ENCODE results near the gene GTF2F2.
"Not testable (repeated sequence)": the region's sequence is repeated elsewhere in the genome, so short reads cannot be mapped to it uniquely, and the experiment has no call there.

The GTF2F2 gene

DNA sequence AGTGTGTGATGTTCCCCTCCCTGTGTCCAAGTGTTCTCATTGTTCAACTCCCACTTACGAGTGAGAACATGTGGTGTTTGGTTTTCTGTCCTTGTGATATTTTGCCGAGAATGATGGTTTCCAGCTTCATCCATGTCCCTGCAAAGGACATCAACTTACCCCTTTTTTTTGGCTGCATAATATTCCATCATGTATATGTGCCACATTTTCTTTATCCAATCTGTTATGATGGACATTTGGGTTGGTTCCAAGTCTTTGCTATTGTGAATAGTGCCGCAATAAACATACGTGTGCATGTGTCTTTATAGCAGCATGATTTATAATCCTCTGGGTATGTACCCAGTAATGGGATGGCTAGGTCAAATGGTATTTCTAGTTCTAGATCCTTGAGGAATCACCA is 68.8 kb downstream of the GTF2F2 start:
- not testable (repeated sequence) for H3K4me1 Mint-ChIP-seq, H3K4me3 Mint-ChIP-seq, H3K27ac Mint-ChIP-seq, H3K27me3 Mint-ChIP-seq, H3K9me3 Mint-ChIP-seq
- peaks cover 14% of the 10 kb centered on the region for H3K36me3 Mint-ChIP-seq

- H3K4me1 Mint-ChIP-seq, H3K4me3 Mint-ChIP-seq, H3K27ac Mint-ChIP-seq, H3K9me3 Mint-ChIP-seq, H3K27me3 Mint-ChIP-seq: not testable (repeated sequence)
- peaks cover 14% of the 10 kb centered on the region for H3K36me3 Mint-ChIP-seq
These were observed 69.2 kb downstream of the GTF2F2 start for GRCh38 chr13:45189511-45189910.

GRCh38 chr13:45191874-45192273 is 71.6 kb downstream of the GTF2F2 start:
- peaks cover 14% of the 10 kb centered on the region for H3K4me1 Mint-ChIP-seq
- H3K36me3 Mint-ChIP-seq: peaks cover 17% of the 10 kb centered on the region
- H3K27ac Mint-ChIP-seq: no peak overlapping the region
- no peak overlapping the region for H3K4me3 Mint-ChIP-seq
- no peaks in the 10 kb centered on the region for H3K9me3 Mint-ChIP-seq
- no peaks in the 10 kb centered on the region for H3K27me3 Mint-ChIP-seq

GRCh38 chr13:45194081-45194939 is 74.0 kb downstream of the GTF2F2 start:
- Mint-ChIP-seq H3K27ac (no peak overlapping the region), H3K27me3 (no peaks in the 10 kb centered on the region), H3K36me3 (peaks cover 10% of the 10 kb centered on the region), H3K9me3 (no peaks in the 10 kb centered on the region), H3K4me3 (no peak overlapping the region), H3K4me1 (peaks cover 15% of the 10 kb centered on the region)

GRCh38 chr13:45195421-45195820 is 75.1 kb downstream of the GTF2F2 start:
- H3K27ac Mint-ChIP-seq: no peak overlapping the region
- peaks cover 12% of the 10 kb centered on the region for H3K36me3 Mint-ChIP-seq
- H3K4me1 Mint-ChIP-seq: peaks cover 20% of the 10 kb centered on the region
- no peaks in the 10 kb centered on the region for H3K9me3 Mint-ChIP-seq
- H3K27me3 Mint-ChIP-seq: no peaks in the 10 kb centered on the region
- H3K4me3 Mint-ChIP-seq: no peak overlapping the region

- no peak overlapping the region for H3K27ac Mint-ChIP-seq
- no peaks in the 10 kb centered on the region for H3K9me3 Mint-ChIP-seq
- peaks cover 20% of the 10 kb centered on the region for H3K4me1 Mint-ChIP-seq
- H3K4me3 Mint-ChIP-seq: no peak overlapping the region
- H3K36me3 Mint-ChIP-seq: peaks cover 16% of the 10 kb centered on the region
- H3K27me3 Mint-ChIP-seq: no peaks in the 10 kb centered on the region
These were observed 75.8 kb downstream of the GTF2F2 start for GRCh38 chr13:45196096-45196495.

GRCh38 chr13:45196622-45197021 is 76.3 kb downstream of the GTF2F2 start:
- H3K27me3 Mint-ChIP-seq: no peaks in the 10 kb centered on the region
- no peak overlapping the region for H3K4me3 Mint-ChIP-seq
- peaks cover 20% of the 10 kb centered on the region for H3K4me1 Mint-ChIP-seq
- H3K9me3 Mint-ChIP-seq: no peaks in the 10 kb centered on the region
- no peak overlapping the region for H3K27ac Mint-ChIP-seq
- peaks cover 18% of the 10 kb centered on the region for H3K36me3 Mint-ChIP-seq

DNA sequence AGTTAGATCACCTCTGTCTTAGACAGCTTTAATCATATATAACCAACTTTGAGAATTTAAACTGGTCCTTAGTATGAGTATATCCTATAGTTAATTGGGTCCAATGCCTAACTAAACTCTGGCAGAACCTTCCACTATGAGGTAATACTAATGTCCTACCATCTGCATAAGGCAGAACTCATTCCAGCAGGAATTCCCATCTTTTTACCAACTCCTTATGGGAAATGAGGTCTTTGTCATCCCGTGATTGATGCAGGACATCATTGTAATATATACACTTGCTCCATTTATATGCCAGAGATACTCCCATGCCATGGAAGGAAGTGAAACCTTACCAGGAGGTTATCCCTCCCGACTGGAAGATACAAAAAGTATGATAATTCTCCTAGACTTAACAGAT is 77.7 kb downstream of the GTF2F2 start:
- peaks cover 19% of the 10 kb centered on the region for H3K36me3 Mint-ChIP-seq
- H3K27me3 Mint-ChIP-seq: no peaks in the 10 kb centered on the region

GRCh38 chr13:45198924-45199323 is 78.6 kb downstream of the GTF2F2 start:
- H3K4me1 Mint-ChIP-seq: peaks cover 20% of the 10 kb centered on the region
- no peak overlapping the region for H3K4me3 Mint-ChIP-seq
- no peaks in the 10 kb centered on the region for H3K9me3 Mint-ChIP-seq
- H3K27me3 Mint-ChIP-seq: no peaks in the 10 kb centered on the region
- peaks cover 19% of the 10 kb centered on the region for H3K36me3 Mint-ChIP-seq
- no peak overlapping the region for H3K27ac Mint-ChIP-seq

More for the DNA sequence above, 77.7 kb downstream of the GTF2F2 start:
- H3K27ac Mint-ChIP-seq: no peak overlapping the region
- peaks cover 20% of the 10 kb centered on the region for H3K4me1 Mint-ChIP-seq
- H3K4me3 Mint-ChIP-seq: no peak overlapping the region
- no peaks in the 10 kb centered on the region for H3K9me3 Mint-ChIP-seq

DNA sequence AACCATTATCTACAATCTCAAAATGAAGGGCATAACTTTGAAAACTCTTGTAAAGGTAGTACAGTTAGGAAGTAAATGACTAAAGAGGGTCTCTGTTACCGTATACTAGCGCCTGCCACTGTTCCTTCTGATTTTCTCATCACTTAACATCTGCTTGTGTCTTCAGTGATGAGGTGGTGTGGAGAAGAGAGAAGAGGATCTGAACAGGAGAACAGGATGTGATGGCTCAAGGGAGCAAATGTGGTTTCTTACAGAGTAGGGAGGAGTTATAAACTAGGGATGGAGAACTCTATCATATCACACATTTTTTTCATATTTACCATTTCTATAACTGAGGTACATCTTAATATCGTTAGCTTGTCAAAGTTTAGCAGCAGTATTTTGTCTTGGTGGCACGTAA is 79.4 kb downstream of the GTF2F2 start:
- peaks cover 22% of the 10 kb centered on the region for H3K4me1 Mint-ChIP-seq
- peak overlapping the region; percentile 70 for H3K27ac Mint-ChIP-seq
- no peak overlapping the region for H3K4me3 Mint-ChIP-seq
- no peaks in the 10 kb centered on the region for H3K27me3 Mint-ChIP-seq
- no peaks in the 10 kb centered on the region for H3K9me3 Mint-ChIP-seq
- H3K36me3 Mint-ChIP-seq: peaks cover 17% of the 10 kb centered on the region

- Mint-ChIP-seq H3K4me1 (peaks cover 24% of the 10 kb centered on the region), H3K9me3 (no peaks in the 10 kb centered on the region), H3K4me3 (no peak within 1 kb of the TSS), H3K27ac (peak within 1 kb of the TSS; percentile 70), H3K36me3 (peaks cover 19% of the 10 kb centered on the region), H3K27me3 (no peaks in the 10 kb centered on the region)
These were observed 80.5 kb downstream of the GTF2F2 start, which contains the start of gene KCTD4 for GRCh38 chr13:45200701-45201232. Gene KCTD4, minus strand, starts transcription at chr13:45201045. Its CDS starts 6,478 bp downstream, at chr13:45194567.

DNA sequence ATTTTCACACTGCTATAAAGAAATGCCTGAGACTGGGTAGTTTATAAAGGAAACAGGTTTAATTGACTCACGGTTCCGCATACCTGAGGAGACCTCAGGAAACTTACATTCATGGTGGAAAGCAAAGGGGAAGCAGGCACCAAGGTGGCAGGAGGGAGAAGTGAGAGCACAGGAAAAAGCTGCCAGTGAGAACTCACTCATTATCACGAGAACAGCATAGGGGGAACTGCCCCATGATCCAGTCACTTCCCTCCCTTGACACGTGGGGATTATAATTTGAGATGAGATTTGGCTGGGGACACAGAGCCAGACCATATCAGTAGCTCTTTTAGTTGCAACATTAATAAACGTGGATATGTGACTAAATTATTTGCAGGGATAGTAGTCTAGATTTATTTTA is 84.8 kb downstream of the GTF2F2 start:
- Mint-ChIP-seq H3K4me3 (no peak overlapping the region), H3K27me3 (no peaks in the 10 kb centered on the region), H3K4me1 (peaks cover 27% of the 10 kb centered on the region), H3K27ac (peak overlapping the region; percentile 89), H3K36me3 (peaks cover 31% of the 10 kb centered on the region), H3K9me3 (no peaks in the 10 kb centered on the region)

GRCh38 chr13:45206340-45206739 is 86.0 kb downstream of the GTF2F2 start:
- Mint-ChIP-seq H3K36me3 (peaks cover 35% of the 10 kb centered on the region), H3K27me3 (no peaks in the 10 kb centered on the region), H3K27ac (peak overlapping the region; percentile 95), H3K9me3 (no peaks in the 10 kb centered on the region), H3K4me3 (peak overlapping the region; percentile 42), H3K4me1 (peaks cover 27% of the 10 kb centered on the region)

DNA sequence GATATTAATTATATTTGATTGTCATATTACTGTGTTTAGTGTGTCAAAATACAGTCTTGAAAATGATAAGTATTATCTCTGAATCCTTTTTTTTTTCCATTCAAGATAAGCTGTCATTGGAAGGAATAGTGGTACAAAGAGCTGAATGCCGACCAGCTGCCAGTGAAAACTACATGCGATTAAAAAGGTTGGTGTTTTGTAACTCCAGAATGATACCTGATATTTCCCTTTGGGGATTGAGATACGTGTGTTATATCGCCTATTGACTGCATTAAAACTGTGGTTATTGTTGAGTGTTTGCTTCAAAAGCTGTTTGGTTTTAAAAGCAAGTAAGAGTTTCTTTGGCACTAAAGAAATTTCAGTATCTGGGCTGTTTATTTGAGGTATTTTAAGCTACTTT is 87.0 kb downstream of the GTF2F2 start:
- Mint-ChIP-seq H3K36me3 (peaks cover 34% of the 10 kb centered on the region), H3K9me3 (no peaks in the 10 kb centered on the region), H3K27ac (peak overlapping the region; percentile 24), H3K4me3 (no peak overlapping the region), H3K4me1 (peaks cover 27% of the 10 kb centered on the region), H3K27me3 (no peaks in the 10 kb centered on the region)

- Mint-ChIP-seq H3K36me3 (peaks cover 35% of the 10 kb centered on the region), H3K4me1 (peaks cover 27% of the 10 kb centered on the region), H3K27me3 (no peaks in the 10 kb centered on the region), H3K4me3 (no peak overlapping the region), H3K9me3 (no peaks in the 10 kb centered on the region), H3K27ac (no peak overlapping the region)
These were observed 87.8 kb downstream of the GTF2F2 start for GRCh38 chr13:45208132-45208531.

- H3K27ac Mint-ChIP-seq: peak overlapping the region; percentile 39
- no peaks in the 10 kb centered on the region for H3K27me3 Mint-ChIP-seq
- no peak overlapping the region for H3K4me3 Mint-ChIP-seq
- no peaks in the 10 kb centered on the region for H3K9me3 Mint-ChIP-seq
- peaks cover 35% of the 10 kb centered on the region for H3K36me3 Mint-ChIP-seq
- peaks cover 27% of the 10 kb centered on the region for H3K4me1 Mint-ChIP-seq
These were observed 88.9 kb downstream of the GTF2F2 start for GRCh38 chr13:45209229-45209628.
